Measurements from ENCODE around the gene PSEN1. TPM values are rescaled to one million over a fixed set of nuclear protein-coding genes. Genes with fewer than 3 reads are reported as not detected.

PSEN1 gene
- total and polyA plus RNA-seq, 2 donors (not counting 3 experiments of a cell fraction or from before 2014, with no cell fraction given) = 16.5 to 36.8 TPM

- CTCF ChIA-PET = interaction anchor here (1.1 to 1.7 kb wide), 3 partner anchors 11 to 29 kb away, joined by 3 to 6 read pairs (median 4); no protein-coding TSS in a partner anchor
- FAIRE-seq (no peak), DNase-seq (ENCODE audit: low read depth, low spot score) (no peak)
- no peaks in the 10 kb centered on the region for H3K9me1 ChIP-seq (replicated peaks; ENCODE audit: control insufficient read depth, extremely low read depth, insufficient read depth, low read length)
- no peaks in the 10 kb centered on the region for H4K20me1 ChIP-seq (replicated peaks; ENCODE audit: control insufficient read depth, extremely low read depth, insufficient read depth, low read length)
- H3K36me3 ChIP-seq (ENCODE audit: control insufficient read depth in 2 of 2, extremely low read depth in 1 of 2, insufficient read depth in 2 of 2, low read length in 2 of 2) = peaks cover 0 to 8% of the 10 kb centered on the region in 2 experiments
- no peak overlapping the region for H2AFZ ChIP-seq (ENCODE audit: low read depth, low read length)
- BruUV-seq (replicated peaks) = no TSS peak
- H3K27ac ChIP-seq (ENCODE audit: insufficient read depth, low read depth, low read length) = no peak overlapping the region
- POLR2A ChIA-PET = no interaction called here
- H3K4me3 ChIP-seq (replicated peaks in 1 of 3; ENCODE audit: insufficient read depth in 1 of 3, low read depth in 1 of 3, low read length in 3 of 3) = no peak overlapping the region
- TF ChIP-seq POLR2A (IDR thresholded peaks at IDR 0.05; ENCODE audit: low read depth, low read length) = no peak
- TF ChIP-seq POLR2AphosphoS5 (IDR thresholded peaks at IDR 0.05; ENCODE audit: insufficient read depth, low read depth, low read length) = no peak
- no peak for TF ChIP-seq GATA2 (IDR thresholded peaks at IDR 0.05; ENCODE audit: insufficient read depth, insufficient read length, low read depth, low read length)
- TF ChIP-seq CTCF (IDR thresholded peaks at IDR 0.05; ENCODE audit: extremely low read depth in 1 of 2, insufficient read depth in 1 of 2, low read depth in 1 of 2, low read length in 2 of 2) = no peak
- TF ChIP-seq EZH2 (IDR thresholded peaks at IDR 0.05; ENCODE audit: borderline replicate concordance, low read depth, low read length, severe bottlenecking) = no peak
- TF ChIP-seq MYC (IDR thresholded peaks at IDR 0.05; ENCODE audit: low read depth, low read length) = no peak
- TF ChIP-seq FOS (IDR thresholded peaks at IDR 0.05; ENCODE audit: borderline replicate concordance, insufficient read depth, low read length) = no peak
- no peak for TF ChIP-seq MAX (IDR thresholded peaks at IDR 0.05; ENCODE audit: insufficient read depth, insufficient read length)
- no peak for TF ChIP-seq JUN (IDR thresholded peaks at IDR 0.05; ENCODE audit: borderline replicate concordance, insufficient read depth, insufficient read length, low read depth)
- dilution Hi-C loops (cut with MboI; ENCODE audit: extremely low pct_ligation_motif_present, low sequenced_read_pairs) = no loop called here
- intact Hi-C loops (cut with micrococcal nuclease) = no loop called here
- H3K9ac ChIP-seq (replicated peaks; ENCODE audit: extremely low read depth, insufficient read depth, low read length) = no peak overlapping the region
- no peaks in the 10 kb centered on the region for H3K79me2 ChIP-seq (ENCODE audit: control insufficient read depth, insufficient read depth, low read length)
- no peak overlapping the region for H3K4me2 ChIP-seq (ENCODE audit: insufficient read depth, low read length)
- H3K4me1 ChIP-seq (ENCODE audit: control insufficient read depth, extremely low read depth, insufficient read depth, low read length) = no peaks in the 10 kb centered on the region
- no peaks in the 10 kb centered on the region for H3K27me3 ChIP-seq (ENCODE audit: control insufficient read depth in 2 of 2, insufficient read depth in 2 of 2, low read length in 2 of 2)
- H3K9me3 ChIP-seq (replicated peaks; ENCODE audit: control insufficient read depth, insufficient read depth, low read length) = no peaks in the 10 kb centered on the region
These were observed 67.2 kb downstream of the PSEN1 start for GRCh38 chr14:73203527-73203926.

Measured in endothelial cell of umbilical vein (primary cell).